GM19328 (cell line): ENCODE measurements around the gene RSKR.
"Not testable (repeated sequence)": the region's sequence is repeated elsewhere in the genome, so short reads cannot be mapped to it uniquely, and the experiment has no call there.

ENCODE experiments used
- ATAC-seq: cut with Tn5 transposase; IDR thresholded peaks from one replicate; pipeline ENCODE4 v1.9.1; 2021; ENCODE audit warnings: mild to moderate bottlenecking, moderate library complexity; ENCODE audit not compliant: unreplicated experiment

The RSKR gene

GRCh38 chr17:28579526-28579925, 34.5 kb downstream of the RSKR start:
- no peak for ATAC-seq

- ATAC-seq, result no peak
These were observed 35.5 kb downstream of the RSKR start for GRCh38 chr17:28578246-28579195.

DNA sequence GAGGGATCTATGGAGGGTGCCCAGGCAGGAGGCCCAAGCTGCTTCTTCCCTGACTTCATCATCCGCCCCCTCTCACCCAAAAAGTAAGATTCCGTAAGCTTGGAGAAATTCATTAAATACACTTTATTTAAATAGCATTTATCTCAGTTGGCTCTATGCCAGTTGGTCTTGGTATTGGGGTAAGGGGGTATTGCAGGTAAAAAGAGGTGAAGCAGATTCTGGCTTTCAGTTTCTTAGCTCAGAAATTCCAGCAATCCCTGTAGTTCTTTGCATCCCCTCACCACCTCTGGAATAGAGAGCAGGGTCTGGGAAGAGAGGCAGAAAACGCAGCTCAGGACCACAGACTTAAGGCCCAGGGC, 36.5 kb downstream of the RSKR start:
- no peak for ATAC-seq

GRCh38 chr17:28576758-28577465, 37.1 kb downstream of the RSKR start, which contains the start of gene ALDOC:
TSS of gene ALDOC (minus strand) at chr17:28576895. CDS start at chr17:28575532, 1,363 bp downstream.
- ATAC-seq, result peak; percentile 92

GRCh38 chr17:28576016-28576415, 38.0 kb downstream of the RSKR start:
- not testable (repeated sequence) for ATAC-seq

DNA sequence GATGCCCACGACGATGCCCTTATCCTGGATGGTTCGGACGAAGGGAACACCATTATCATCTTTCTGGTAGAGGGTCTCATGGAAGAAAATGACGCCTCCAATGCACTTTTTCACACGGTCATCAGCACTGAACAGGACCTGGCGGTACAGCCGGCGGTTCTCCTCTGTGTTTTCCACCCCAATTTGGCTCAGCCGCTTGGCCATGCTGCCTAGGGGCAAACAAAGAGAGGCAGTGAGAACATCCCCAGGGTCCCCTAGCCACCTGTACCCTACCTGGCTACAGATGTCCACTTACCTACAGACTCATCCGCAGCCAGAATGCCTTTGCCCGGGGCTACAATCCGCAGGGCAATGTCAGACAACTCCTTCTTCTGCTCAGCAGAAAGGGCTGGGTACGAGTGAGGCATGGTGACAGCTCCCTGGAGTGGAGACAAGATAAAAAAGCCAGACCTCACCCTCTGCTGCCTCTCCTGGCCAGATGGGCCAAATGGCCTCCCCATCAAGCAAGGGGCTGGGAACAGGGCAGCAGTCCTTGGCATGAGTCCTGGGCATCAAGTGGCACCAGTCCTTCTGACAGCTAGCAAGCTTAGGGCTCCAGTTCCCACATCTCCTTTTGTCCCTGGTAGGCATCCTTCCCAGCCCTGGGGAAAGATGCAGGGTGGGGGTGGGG, 38.7 kb downstream of the RSKR start:
- ATAC-seq, result no peak

DNA sequence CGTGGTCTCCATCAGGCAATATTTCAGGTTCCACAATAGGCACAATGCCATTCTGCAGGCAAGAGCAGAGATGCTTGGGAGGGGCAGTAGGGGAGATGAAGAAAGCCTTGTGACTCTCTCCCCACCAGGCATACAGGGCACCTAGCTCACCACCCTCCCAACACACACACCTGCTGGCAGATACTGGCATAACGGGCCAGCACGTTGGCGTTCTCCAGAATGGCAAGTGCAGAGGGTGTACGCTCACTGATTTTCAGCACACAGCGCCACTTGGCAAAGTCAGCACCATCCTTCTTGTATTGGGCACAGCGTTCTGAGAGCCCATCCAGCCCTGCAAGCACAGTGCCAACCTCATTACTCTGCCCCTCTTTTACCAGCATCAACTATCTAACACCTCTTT, 39.5 kb downstream of the RSKR start:
- no peak for ATAC-seq

DNA sequence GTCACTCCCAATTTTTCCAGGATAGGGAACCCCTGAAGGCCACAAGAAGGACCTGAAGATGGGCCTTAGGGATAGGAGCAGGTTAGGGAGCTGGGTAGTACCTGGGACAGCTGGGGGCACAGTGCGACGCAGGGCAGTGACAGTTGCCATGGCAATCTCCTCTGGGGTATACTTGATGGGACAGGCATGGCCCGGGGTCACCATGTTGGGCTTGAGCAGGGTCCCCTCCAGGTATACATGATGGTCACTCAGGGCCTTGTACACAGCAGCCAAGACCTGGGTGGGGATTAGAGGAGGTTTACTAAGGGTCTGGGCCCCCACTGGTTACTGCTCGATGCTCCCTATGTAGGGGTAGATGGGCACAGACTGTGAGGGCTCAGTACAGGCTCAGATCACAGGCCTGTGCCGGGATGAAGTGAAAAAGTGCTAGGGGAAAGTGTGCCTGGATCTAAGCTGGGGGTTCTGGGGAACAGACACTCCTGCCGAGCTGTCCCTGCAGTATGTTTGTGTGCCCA, 40.0 kb downstream of the RSKR start:
- no peak for ATAC-seq

- ATAC-seq, result no peak
These were observed 40.5 kb downstream of the RSKR start for GRCh38 chr17:28573521-28573920.

DNA sequence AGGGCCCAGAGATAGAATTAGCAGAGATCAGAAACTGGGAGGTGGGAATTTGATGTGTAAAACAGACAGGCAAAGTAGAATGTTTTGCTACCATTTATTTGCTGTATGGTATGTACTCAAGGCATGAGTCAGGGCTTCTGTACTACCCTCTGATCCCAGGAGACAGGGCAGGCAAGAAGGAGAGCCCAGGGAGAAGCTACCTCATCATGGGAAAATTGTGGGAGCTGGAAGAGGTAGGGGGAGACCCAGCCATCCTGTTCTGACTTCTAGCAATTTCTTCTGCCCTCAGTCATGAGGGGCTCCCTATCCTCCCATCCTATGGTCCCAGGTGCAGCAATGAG, 41.0 kb downstream of the RSKR start:
- no peak for ATAC-seq

- ATAC-seq, result no peak
These were observed 41.5 kb downstream of the RSKR start for GRCh38 chr17:28572259-28573039.

DNA sequence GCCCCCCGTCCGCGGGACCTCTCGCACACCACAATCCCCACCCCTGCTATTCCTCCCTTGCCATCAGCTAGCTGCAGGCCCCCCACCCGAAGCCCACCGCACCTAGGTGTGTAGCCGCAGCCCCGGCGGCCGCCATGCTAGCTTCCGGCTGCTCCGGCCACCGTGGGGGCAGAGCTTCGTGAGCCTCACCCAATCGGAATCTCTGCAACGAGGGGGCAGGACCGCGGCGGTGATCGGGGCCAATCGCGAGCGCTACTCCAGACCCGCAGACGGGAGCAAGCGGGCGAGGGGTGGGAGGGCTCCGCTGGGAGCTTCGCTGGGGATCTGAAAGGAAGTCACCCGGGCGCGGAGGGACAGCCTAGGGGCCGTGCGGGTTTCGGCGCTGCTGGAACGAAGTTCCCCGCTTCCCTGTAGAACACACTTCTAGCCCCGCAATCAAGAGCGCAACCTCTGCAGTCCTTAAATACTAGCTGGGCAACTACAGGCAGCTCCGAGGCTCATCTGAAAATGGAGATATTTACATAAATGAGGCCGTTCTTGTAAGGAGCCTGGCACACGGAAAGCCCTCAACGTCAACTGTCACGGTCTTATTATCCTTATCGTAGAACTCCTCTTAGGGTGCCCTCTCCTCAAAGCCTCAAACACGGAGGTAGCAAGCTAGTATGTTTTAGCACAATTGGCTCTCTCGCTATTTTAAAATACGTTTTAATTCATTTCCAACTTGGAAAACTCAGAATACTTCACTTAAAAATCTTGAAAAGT, 42.4 kb downstream of the RSKR start, which contains the start of gene PIGS:
PIGS (minus strand) TSS at position 164 of the 762 bp plus-strand sequence; CDS start at position 136, 28 bp downstream.
- ATAC-seq, result peak; percentile 86

GRCh38 chr17:28570716-28571360, 43.1 kb downstream of the RSKR start:
- peak; percentile 18 for ATAC-seq

DNA sequence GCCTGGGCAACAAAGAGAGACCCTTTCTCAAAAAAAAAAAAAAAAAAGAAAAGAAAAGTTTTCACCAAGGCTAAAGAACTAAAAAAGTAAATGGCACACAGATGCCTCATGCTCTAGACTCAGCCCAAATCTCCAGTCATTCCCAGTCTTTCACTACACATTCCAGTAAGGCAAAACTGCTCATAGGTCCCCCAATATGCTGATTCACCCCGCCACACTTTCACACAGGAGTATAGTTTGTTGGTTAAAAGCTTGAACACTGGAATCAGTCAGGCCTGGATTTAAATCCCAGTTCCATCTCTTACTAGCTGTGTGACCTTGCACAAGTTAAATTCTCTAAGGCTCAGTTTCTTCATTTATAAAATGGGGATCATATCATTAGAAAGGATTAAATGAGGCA, 44.5 kb downstream of the RSKR start:
- no peak for ATAC-seq

DNA sequence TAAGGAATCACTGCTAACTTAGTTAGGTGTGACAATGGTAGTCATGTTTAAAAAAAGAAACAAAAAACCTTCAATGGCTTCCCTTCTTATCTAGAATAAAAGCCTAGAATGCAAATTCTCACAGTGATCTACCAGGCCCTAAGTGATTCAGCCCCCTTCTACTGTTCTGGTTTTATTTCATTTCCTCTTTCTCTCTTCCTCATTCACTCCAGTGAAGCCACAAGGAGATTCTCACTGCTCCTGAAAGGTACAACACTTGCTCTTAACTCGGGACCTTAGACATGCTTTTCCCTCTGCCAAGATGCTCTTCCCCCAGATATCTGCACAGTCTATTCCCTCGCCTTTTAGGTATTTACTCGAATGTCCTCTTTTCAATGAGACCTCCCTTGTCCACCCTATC, 46.4 kb downstream of the RSKR start:
- ATAC-seq, result no peak

- ATAC-seq, result no peak
These were observed 50.5 kb downstream of the RSKR start for GRCh38 chr17:28563475-28563874.
